HepG2 (cell line): Measurements from ENCODE around the gene SUN5. TPM values are rescaled to one million over a fixed set of nuclear protein-coding genes. Genes with fewer than 3 reads are reported as not detected.
A peak's percentile ranks its signal among the peaks of the same experiment; 100 is the strongest.

Experiments
- ARID4A ChIP-seq: sonication (generic); formaldehyde crosslinking; IDR thresholded peaks from 2 replicates; pipeline ENCODE4 v1.5.0; 2020; ENCODE audit warnings: mild to moderate bottlenecking, missing genetic modification reagents, borderline replicate concordance
- EZH2 ChIP-seq: conservative IDR thresholded peaks from 2 replicates; pipeline ENCODE4 v1.6.1; 2012; ENCODE audit warnings: mild to moderate bottlenecking, low read depth, low read length, moderate library complexity
- MAFG ChIP-seq: sonication (generic); formaldehyde crosslinking; IDR thresholded peaks from 2 replicates; pipeline ENCODE4 v1.5.1; 2020; ENCODE audit warnings: mild to moderate bottlenecking, missing genetic modification reagents
- MEIS1 ChIP-seq: sonication (generic); formaldehyde crosslinking; IDR thresholded peaks from 2 replicates; pipeline ENCODE4 v1.9.0; 2021; ENCODE audit warnings: mild to moderate bottlenecking, missing genetic modification reagents, moderate library complexity, borderline replicate concordance
- MYPOP ChIP-seq: sonication (generic); formaldehyde crosslinking; IDR thresholded peaks from 2 replicates; pipeline ENCODE4 v1.8.1; 2023; ENCODE audit warnings: mild to moderate bottlenecking, moderate library complexity, missing genetic modification reagents
- NFE2 ChIP-seq: sonication (generic); formaldehyde crosslinking; IDR thresholded peaks from 2 replicates; pipeline ENCODE4 v1.4.0; 2020; ENCODE audit warnings: missing genetic modification reagents
- PRDM10 ChIP-seq: sonication (generic); formaldehyde crosslinking; IDR thresholded peaks from 2 replicates; pipeline ENCODE4 v1.4.0; 2020; ENCODE audit warnings: low read depth, missing genetic modification reagents
- TP53 ChIP-seq: sonication (generic); formaldehyde crosslinking; conservative IDR thresholded peaks from 2 replicates; pipeline ENCODE4 v1.4.0; 2020; ENCODE audit warnings: missing genetic modification reagents
- ZNF18 ChIP-seq: sonication (generic); formaldehyde crosslinking; IDR thresholded peaks from 2 replicates; pipeline ENCODE4 v1.8.0; 2022; ENCODE audit warnings: mild to moderate bottlenecking, missing genetic modification reagents; ENCODE audit not compliant: insufficient replicate concordance
- ZNF263 ChIP-seq: sonication (generic); formaldehyde crosslinking; IDR thresholded peaks from 2 replicates; pipeline ENCODE4 v1.4.0; 2020; ENCODE audit warnings: missing genetic modification reagents
- ZNF550 ChIP-seq: sonication (generic); formaldehyde crosslinking; IDR thresholded peaks from 2 replicates; pipeline ENCODE4 v1.4.0; 2020; ENCODE audit warnings: mild to moderate bottlenecking, missing genetic modification reagents, borderline replicate concordance
- ZNF576 ChIP-seq: sonication (generic); formaldehyde crosslinking; IDR thresholded peaks from 2 replicates; pipeline ENCODE4 v1.4.0; 2020; ENCODE audit warnings: mild to moderate bottlenecking, missing genetic modification reagents
- ZNF598 ChIP-seq: sonication (generic); formaldehyde crosslinking; IDR thresholded peaks from 2 replicates; pipeline ENCODE4 v1.5.1; 2020; ENCODE audit warnings: mild to moderate bottlenecking, missing genetic modification reagents, borderline replicate concordance
- ZNF691 ChIP-seq: sonication (generic); formaldehyde crosslinking; IDR thresholded peaks from 2 replicates; pipeline ENCODE4 v1.4.0; 2020; ENCODE audit warnings: missing genetic modification reagents, low read depth, mild to moderate bottlenecking, borderline replicate concordance
- ZNF740 ChIP-seq: sonication (generic); formaldehyde crosslinking; IDR thresholded peaks from 2 replicates; pipeline ENCODE4 v1.4.0; 2020; ENCODE audit warnings: missing genetic modification reagents
- ZNF83 ChIP-seq: sonication (generic); formaldehyde crosslinking; IDR thresholded peaks from 2 replicates; pipeline ENCODE4 v1.4.0; 2020; ENCODE audit warnings: missing genetic modification reagents, mild to moderate bottlenecking, borderline replicate concordance
- polyA plus RNA-seq, 8 experiments: library from polyadenylated mRNA; depleted of rRNA in 3 of 8; stranded (reverse) in 7 of 8; unstranded in 1 of 8; fragments of >200 nt; fragmentation: Illumina TruSeq in 4 of 8; extraction: Trizol in 4 of 8; gene quantifications; 2 replicates each; pipeline versions ENCODE4 v1.2.1 to v1.2.3, GENCODE V29; 2011 to 2016; ENCODE audit warnings: low read depth in 4 of 8, missing spikeins in 1 of 8, mixed read lengths in 1 of 8; ENCODE audit not compliant: insufficient read depth in 1 of 8
- total RNA-seq, 5 experiments: library from RNA; depleted of rRNA; stranded (reverse); fragments of >200 nt; fragmentation: Illumina TruSeq; extraction: Trizol; gene quantifications; 2 replicates each; pipeline ENCODE4 v1.2.3, GENCODE V29; 2016; ENCODE audit warnings: low read depth in 1 of 5

SUN5 gene
- total and polyA plus RNA-seq, 2 of the 13 experiments (the other 11 are each of a cell fraction or from before 2014, with no cell fraction given): not detected

GRCh38 chr20:33006776-33007375 lies 2.6 kb upstream of the SUN5 start (continued):
- TF ChIP-seq PRDM10 (CRISPR knock-in tag): no peak
- TF ChIP-seq ZNF83 (CRISPR knock-in tag): no peak
- no peak for TF ChIP-seq ZNF576 (CRISPR knock-in tag)
- TF ChIP-seq TP53 (CRISPR knock-in tag): no peak
- no peak for TF ChIP-seq ZNF740
- no peak for TF ChIP-seq ZNF18 (CRISPR knock-in tag)
- no peak; the same call in 1 of the 2 replicates for TF ChIP-seq ARID4A
- no peak for TF ChIP-seq ZNF598 (CRISPR knock-in tag)
- no peak; the same call in 1 of the 2 replicates for TF ChIP-seq MEIS1
- 0 out of 2 replicates have a peak, but pooled peaks have one; percentile 17 for TF ChIP-seq ZNF550 (CRISPR knock-in tag)
- no peak for TF ChIP-seq EZH2
- no peak for TF ChIP-seq MAFG
- TF ChIP-seq NFE2 (CRISPR knock-in tag): no peak
- TF ChIP-seq ZNF263: no peak
- TF ChIP-seq MYPOP (CRISPR knock-in tag): no peak
- peak; percentile 87 for TF ChIP-seq ZNF691 (CRISPR knock-in tag)
